HepG2 (cell line): ENCODE measurements around the gene BAHCC1.

Experiments
- CEBPB ChIP-seq: IDR thresholded peaks from 2 replicates; pipeline ENCODE4 v1.6.1; 2011; ENCODE audit warnings: low read depth, low read length, improper control_type of control experiment, borderline replicate concordance
- CREBL2 ChIP-seq: sonication (generic); formaldehyde crosslinking; IDR thresholded peaks from 2 replicates; pipeline ENCODE4 v1.8.1; 2023; ENCODE audit warnings: missing genetic modification reagents, mild to moderate bottlenecking, borderline replicate concordance
- CTCF ChIP-seq: sonication (generic); formaldehyde crosslinking; IDR thresholded peaks from 2 replicates; pipeline ENCODE4 v1.5.0; 2020; ENCODE audit warnings: mild to moderate bottlenecking, missing genetic modification reagents, moderate library complexity
- HIC2 ChIP-seq: sonication (generic); formaldehyde crosslinking; IDR thresholded peaks from 2 replicates; pipeline ENCODE4 v1.9.0; 2022; ENCODE audit warnings: low read depth, missing genetic modification reagents
- HNF4G ChIP-seq, 2 experiments: sonication (generic) in 1 of 2; formaldehyde crosslinking in 1 of 2; IDR thresholded peaks; 2 replicates each; pipeline versions ENCODE4 v1.4.0 to v1.6.1; 2011 to 2020; ENCODE audit warnings: borderline replicate concordance in 2 of 2, low read depth in 2 of 2, mild to moderate bottlenecking in 2 of 2, low read length in 1 of 2, missing genetic modification reagents in 1 of 2, moderate library complexity in 1 of 2
- KDM5A ChIP-seq: fragments of 200-600 bp; sonication (generic); IDR thresholded peaks from 2 replicates; pipeline ENCODE4 v1.7.0; 2018; ENCODE audit warnings: antibody characterized with exemption, mild to moderate bottlenecking, low read length, borderline replicate concordance
- MED1 ChIP-seq: sonication (generic); formaldehyde crosslinking; IDR thresholded peaks from 2 replicates; pipeline ENCODE4 v1.4.0; 2020; ENCODE audit warnings: missing genetic modification reagents
- POLR2AphosphoS5 ChIP-seq: IDR thresholded peaks from 2 replicates; pipeline ENCODE4 v1.6.1; 2012; ENCODE audit warnings: low read depth, low read length
- REST ChIP-seq, 2 experiments: IDR thresholded peaks; 2 replicates each; pipeline ENCODE4 v1.6.1; 2011 to 2012; ENCODE audit warnings: low read length in 2 of 2, borderline replicate concordance in 1 of 2, low read depth in 1 of 2, mild to moderate bottlenecking in 1 of 2, moderate library complexity in 1 of 2
- ZBTB4 ChIP-seq: sonication (generic); formaldehyde crosslinking; IDR thresholded peaks from 2 replicates; pipeline ENCODE4 v1.4.0; 2020; ENCODE audit warnings: missing genetic modification reagents, mild to moderate bottlenecking, borderline replicate concordance
- ZBTB43 ChIP-seq: sonication (generic); formaldehyde crosslinking; conservative IDR thresholded peaks from 2 replicates; pipeline ENCODE4 v1.4.0; 2020; ENCODE audit warnings: missing genetic modification reagents
- ZNF280B ChIP-seq: sonication (generic); formaldehyde crosslinking; IDR thresholded peaks from 2 replicates; pipeline ENCODE4 v1.5.0; 2020; ENCODE audit warnings: missing genetic modification reagents, mild to moderate bottlenecking, borderline replicate concordance

GRCh38 chr17:81448442-81448841 lies 53.2 kb downstream of the BAHCC1 start:
- TF ChIP-seq MED1 (CRISPR knock-in tag) (no peak), CTCF (no peak), REST (IDR thresholded peaks at IDR 0.05; ENCODE audit: borderline replicate concordance in 1 of 2, low read depth in 1 of 2, low read length in 2 of 2) (no peak), CEBPB (no peak), ZNF280B (CRISPR knock-in tag) (no peak), ZBTB4 (no peak), KDM5A (no peak), CREBL2 (CRISPR knock-in tag) (no peak), ZBTB43 (CRISPR knock-in tag) (no peak), POLR2AphosphoS5 (no peak), HIC2 (CRISPR knock-in tag) (no peak), HNF4G (IDR thresholded peaks at IDR 0.05; ENCODE audit: borderline replicate concordance, low read depth, low read length) (no peak), HNF4G (CRISPR knock-in tag; IDR thresholded peaks at IDR 0.05; ENCODE audit: borderline replicate concordance, low read depth) (no peak)
